ENCODE measurements around the gene RUNX3.

- TF ChIP-seq POLR2A (IDR thresholded peaks at IDR 0.05; ENCODE audit: low read depth, low read length), result no peak
- no peak for TF ChIP-seq TAF1 (IDR thresholded peaks at IDR 0.05; ENCODE audit: borderline replicate concordance, low read depth, low read length)
These were observed 56.9 kb downstream of the RUNX3 start for GRCh38 chr1:24873148-24873547.

Data from GM12892 (cell line).